GM18907 (cell line): ENCODE results near the gene CDC37L1.
A peak's percentile ranks its signal among the peaks of the same experiment; 100 is the strongest.

Experiments
- ATAC-seq: cut with Tn5 transposase; IDR thresholded peaks from one replicate; pipeline ENCODE4 v1.9.1; 2021; ENCODE audit warnings: mild to moderate bottlenecking, moderate library complexity; ENCODE audit not compliant: unreplicated experiment

CDC37L1 gene

GRCh38 chr9:4709380-4709779 is 30.0 kb downstream of the CDC37L1 start:
- ATAC-seq = no peak

GRCh38 chr9:4713849-4714248 is 34.5 kb downstream of the CDC37L1 start:
- ATAC-seq = no peak

GRCh38 chr9:4714266-4715016 is 35.1 kb downstream of the CDC37L1 start:
- no peak for ATAC-seq

GRCh38 chr9:4716163-4716562 is 36.8 kb downstream of the CDC37L1 start:
- ATAC-seq = no peak

- ATAC-seq = no peak
These were observed 38.4 kb downstream of the CDC37L1 start for GRCh38 chr9:4717815-4718214.

DNA sequence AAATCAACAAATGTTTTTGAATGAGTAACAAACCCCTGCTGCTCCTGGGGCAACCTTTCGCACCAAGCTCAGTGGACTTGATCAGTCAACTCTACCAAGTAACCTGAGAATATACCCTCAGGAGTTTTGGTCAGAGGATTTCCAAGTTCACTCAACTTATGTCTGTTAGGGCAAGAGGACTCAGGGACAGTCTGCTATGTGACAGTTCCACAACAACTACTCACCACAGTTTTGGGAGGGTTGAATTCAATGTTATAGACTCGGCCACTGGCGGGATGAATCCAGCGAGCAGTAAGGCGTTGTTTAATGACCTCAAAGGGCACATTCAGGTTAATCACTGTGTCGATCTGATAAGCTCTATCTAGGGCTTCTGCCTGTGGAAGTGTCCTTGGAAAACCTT is 39.5 kb downstream of the CDC37L1 start:
- ATAC-seq = no peak

GRCh38 chr9:4721736-4722135 is 42.4 kb downstream of the CDC37L1 start:
- ATAC-seq = no peak

DNA sequence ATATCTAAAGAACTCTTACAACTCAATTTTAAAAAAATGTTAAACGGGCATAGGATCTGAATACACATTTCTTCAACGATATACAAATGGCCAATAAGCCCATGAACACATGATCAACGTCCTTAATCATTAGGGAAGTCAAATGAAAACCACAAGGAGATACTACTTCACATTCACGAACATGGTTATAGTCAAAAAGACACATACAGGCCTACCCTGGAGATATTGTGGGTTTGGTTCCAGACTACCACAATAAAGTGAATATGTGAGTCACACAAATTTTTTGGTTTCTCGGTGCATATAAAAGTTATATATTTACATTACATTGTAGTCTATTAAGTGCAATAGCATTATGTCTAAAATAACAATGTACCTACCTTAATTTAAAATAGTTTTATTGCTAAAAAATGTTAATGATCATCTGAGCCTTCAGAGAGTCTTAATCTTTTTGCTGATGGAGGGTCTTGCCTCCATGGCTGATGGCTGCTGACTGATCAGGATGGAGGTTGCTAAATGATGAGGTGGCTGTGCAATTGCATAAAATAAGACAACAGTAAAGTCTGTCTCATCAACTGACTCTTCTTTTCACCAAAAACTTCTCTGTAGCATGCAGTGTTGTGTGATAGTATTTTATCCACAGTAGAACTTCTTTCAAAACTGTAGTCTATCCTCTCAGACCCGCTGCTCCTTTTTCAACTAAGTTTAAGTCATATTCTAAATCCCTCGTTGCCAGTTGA is 46.5 kb downstream of the CDC37L1 start:
- no peak for ATAC-seq

GRCh38 chr9:4727593-4727992 is 48.2 kb downstream of the CDC37L1 start:
- ATAC-seq = no peak

DNA sequence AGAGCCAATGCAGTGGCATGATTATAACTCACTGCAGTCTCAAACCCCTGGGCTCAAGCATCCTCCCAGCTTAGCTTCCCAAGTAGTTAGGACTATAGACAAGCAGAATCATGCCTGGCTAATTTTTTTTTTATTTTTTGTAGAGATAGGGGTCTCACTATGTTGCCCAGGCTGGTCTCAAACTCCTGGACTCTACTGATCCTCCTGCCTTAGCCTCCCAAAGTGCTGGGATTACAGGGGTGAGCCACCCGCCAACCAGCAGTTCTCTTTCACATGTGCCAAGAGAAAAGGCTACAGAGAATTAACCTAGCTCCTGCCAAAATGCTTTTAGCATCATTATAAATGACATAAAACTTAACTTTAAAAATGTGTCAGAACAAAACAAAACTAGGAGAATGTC is 53.5 kb downstream of the CDC37L1 start:
- no peak for ATAC-seq

- no peak for ATAC-seq
These were observed 54.8 kb downstream of the CDC37L1 start for GRCh38 chr9:4734150-4734549.

DNA sequence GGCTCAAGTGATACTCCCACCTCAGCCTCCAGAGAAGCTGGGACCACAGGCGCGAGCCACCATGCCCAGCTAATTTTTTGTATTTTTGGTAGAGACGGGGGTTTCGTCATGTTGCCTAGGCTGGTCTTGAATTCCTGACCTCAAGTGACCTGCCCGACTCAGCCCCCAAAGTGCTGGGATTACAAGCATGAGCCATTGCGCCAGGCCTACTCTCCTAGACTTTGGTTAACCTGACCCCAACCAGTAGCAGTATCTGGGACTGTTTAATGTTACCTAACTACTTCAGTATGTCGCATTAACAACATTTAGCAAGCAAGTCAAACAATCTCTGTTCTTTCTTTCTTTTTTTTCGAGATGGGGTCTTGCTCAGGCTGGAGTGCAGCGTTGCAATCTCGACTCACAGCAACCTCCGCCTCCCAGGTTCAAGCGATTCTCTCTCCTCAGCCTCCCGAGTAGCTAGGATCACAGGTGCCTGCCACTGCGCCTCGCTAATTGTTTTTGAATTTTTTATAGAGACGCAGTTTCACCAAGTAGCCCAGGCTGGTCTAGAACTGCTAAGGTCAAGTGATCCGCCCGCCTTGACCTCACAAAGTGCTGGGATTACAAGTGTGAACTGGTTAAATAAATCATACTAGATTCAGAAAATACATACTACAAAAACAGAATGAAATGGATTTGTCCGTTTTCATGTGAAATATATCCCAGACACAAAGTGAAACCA is 59.7 kb downstream of the CDC37L1 start:
- no peak for ATAC-seq

DNA sequence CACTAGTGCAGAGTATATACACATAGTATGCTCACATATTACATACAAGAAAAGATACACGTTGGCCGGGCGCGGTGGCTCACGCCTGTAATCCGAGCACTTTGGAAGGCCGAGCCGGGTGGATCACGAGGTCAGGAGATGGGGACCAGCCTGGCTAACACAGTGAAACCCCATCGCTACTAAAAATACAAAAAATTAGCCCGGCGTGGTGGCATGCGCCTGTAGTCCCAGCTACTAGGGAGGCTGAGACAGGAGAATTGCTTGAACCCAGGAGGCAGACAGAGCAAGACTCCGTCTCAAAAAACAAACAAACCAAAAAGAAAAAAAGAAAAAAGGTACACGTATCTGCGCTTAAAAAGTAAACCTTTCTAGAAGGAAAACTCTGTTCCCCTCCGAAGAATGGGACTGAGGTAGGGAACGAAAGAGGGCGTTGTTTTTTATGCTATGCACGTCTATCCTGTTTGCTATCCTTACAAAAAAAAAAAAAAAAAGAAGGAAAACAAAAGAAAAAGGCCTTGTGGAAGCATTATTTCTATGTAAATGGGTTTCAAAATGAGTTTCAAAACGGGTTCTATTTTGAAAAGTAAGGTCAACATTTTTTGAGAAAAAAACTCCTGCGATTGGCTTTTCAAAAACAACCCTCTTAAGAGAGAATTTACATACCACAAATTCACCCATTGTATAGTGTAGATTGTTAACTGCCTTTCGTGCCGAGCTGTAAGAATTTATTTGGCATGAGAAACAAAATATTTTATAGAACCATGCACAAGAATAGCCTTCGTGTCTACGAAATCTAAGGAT is 60.4 kb downstream of the CDC37L1 start:
- no peak for ATAC-seq

- ATAC-seq = no peak
These were observed 60.9 kb downstream of the CDC37L1 start for GRCh38 chr9:4740388-4740637.

- peak; percentile 90 for ATAC-seq
These were observed 61.4 kb downstream of the CDC37L1 start, which contains the start of gene AK3 for GRCh38 chr9:4740638-4741364. Gene AK3 (minus strand): TSS chr9:4741202. CDS start chr9:4741087, 115 bp downstream.

DNA sequence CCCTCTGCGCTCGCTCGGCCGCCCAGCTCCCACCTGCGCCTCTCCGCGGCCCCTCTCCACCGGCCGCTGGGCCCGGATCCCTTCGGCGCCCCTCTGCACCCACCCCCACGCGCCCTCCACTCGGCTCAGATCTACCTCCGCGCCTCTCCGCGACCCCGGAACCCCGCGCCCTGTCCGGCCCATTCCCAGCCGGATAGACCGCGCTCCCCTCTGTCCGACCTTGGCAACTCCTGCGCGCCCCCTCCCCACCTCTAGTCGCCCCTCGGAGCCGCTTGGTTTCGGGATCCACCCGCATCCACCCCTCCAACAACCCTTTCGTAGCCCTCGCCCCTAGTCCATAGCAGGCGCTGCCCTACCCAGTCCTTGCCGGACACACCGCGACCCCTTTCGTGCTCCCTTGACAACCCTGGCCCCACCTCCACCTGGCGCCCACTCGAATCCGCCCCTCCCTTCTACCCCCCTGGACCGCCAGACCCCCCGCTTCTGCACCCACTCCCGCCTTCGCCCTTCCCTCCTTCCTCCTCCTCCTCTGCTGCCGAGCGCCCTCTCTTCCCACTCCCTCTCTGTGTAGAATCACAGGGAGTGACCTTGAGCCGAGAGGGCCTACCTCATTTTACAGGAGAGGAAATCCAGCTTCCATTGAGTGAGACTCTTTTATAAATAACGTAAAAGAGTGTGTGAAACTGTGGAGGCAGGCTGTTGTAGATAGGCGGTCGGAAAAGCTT is 62.2 kb downstream of the CDC37L1 start:
- no peak for ATAC-seq

- no peak for ATAC-seq
These were observed 62.9 kb downstream of the CDC37L1 start for GRCh38 chr9:4742246-4742645.

DNA sequence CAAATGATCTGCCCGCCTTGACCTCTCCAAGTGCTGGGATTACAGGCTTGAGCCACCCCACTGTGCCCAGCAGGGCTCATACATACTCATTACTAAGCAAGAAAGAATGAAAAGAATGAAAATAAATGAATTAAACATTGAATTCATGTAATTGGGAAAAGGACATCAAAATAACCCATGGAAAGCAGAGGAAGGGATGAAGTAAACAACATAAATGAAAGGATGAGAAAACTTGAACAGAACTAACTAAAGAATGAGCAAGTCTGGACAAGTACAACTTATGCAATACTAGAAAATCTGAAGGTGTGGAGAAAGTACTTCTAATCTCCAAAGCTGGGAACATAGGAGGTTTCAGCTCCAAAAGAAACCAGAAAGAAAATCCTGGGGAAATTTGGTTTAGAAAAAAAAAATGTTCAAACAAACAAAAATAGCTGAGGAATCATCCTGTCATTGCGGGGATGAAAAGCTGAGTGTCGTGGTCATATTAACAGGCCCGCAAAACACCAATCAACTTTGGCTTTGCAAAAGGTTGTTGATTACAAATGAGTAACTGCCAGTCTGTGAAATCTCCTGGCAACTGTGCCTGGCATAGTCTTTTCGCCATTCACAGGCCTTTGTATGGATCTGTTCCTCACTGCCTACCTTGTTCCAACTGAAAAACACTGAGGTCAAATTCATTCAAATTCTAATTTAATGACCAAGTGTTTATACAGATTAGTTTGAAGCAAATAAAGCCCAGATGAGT is 63.9 kb downstream of the CDC37L1 start:
- ATAC-seq = no peak
